Neural progenitor cell (in vitro differentiated cells): ENCODE measurements around the gene ANAPC5. TPM values are rescaled to one million over a fixed set of nuclear protein-coding genes. Genes with fewer than 3 reads are reported as not detected.
"Not testable (repeated sequence)": the region's sequence is repeated elsewhere in the genome, so short reads cannot be mapped to it uniquely, and the experiment has no call there.

Experiments
- DNase-seq: peaks from one replicate; pipeline ENCODE4 v3.0.0-alpha.2; 2016; ENCODE audit warnings: low spot score
- H2AFZ ChIP-seq: fragments of 200-600 bp; sonication (generic); replicated peaks from 2 replicates; pipeline ENCODE4 v1.6.1; 2016; ENCODE audit warnings: antibody characterized with exemption
- H3F3A ChIP-seq: fragments of 200-600 bp; sonication (generic); 2 replicates; pipeline ENCODE4 v1.6.1; 2016; ENCODE audit warnings: antibody characterized with exemption, low read depth
- H3K27ac ChIP-seq: fragments of 200-600 bp; sonication (generic); 2 replicates; pipeline ENCODE4 v1.5.1; 2016; ENCODE audit warnings: mild to moderate bottlenecking
- H3K27me3 ChIP-seq: fragments of 200-600 bp; sonication (generic); 2 replicates; pipeline ENCODE4 v1.6.1; 2016; ENCODE audit warnings: mild to moderate bottlenecking, moderate library complexity
- H3K36me3 ChIP-seq: fragments of 200-600 bp; sonication (generic); 2 replicates; pipeline ENCODE4 v1.5.1; 2016
- H3K4me1 ChIP-seq: fragments of 200-600 bp; sonication (generic); 2 replicates; pipeline ENCODE4 v1.6.1; 2016; ENCODE audit warnings: mixed run types
- H3K4me2 ChIP-seq: fragments of 200-600 bp; sonication (generic); 2 replicates; pipeline ENCODE4 v1.6.1; 2016
- H3K4me3 ChIP-seq: fragments of 200-600 bp; sonication (generic); 2 replicates; pipeline ENCODE4 v1.5.1; 2016
- H3K79me2 ChIP-seq: fragments of 200-600 bp; sonication (generic); 2 replicates; pipeline ENCODE4 v1.6.1; 2016; ENCODE audit warnings: low read depth
- H3K9ac ChIP-seq: fragments of 200-600 bp; sonication (generic); 2 replicates; pipeline ENCODE4 v1.6.1; 2016
- H3K9me3 ChIP-seq: fragments of 200-600 bp; sonication (generic); 2 replicates; pipeline ENCODE4 v1.5.1; 2016; ENCODE audit warnings: low read depth
- H4K20me1 ChIP-seq: fragments of 200-600 bp; sonication (generic); 2 replicates; pipeline ENCODE4 v1.6.1; 2016; ENCODE audit warnings: low read depth
- H3K27ac Mint-ChIP-seq: 3 replicates; pipeline ENCODE4 v1.8.0; 2021; ENCODE audit warnings: mixed read lengths
- H3K27me3 Mint-ChIP-seq: 2 replicates; pipeline ENCODE4 v1.8.0; 2022; ENCODE audit warnings: low read depth, mild to moderate bottlenecking, inconsistent platforms, moderate library complexity, mixed read lengths; ENCODE audit not compliant: insufficient read depth
- H3K36me3 Mint-ChIP-seq: 3 replicates; pipeline ENCODE4 v1.8.0; 2021; ENCODE audit warnings: mixed read lengths
- H3K4me1 Mint-ChIP-seq: 3 replicates; pipeline ENCODE4 v1.8.0; 2021; ENCODE audit warnings: mixed read lengths
- H3K4me3 Mint-ChIP-seq: 3 replicates; pipeline ENCODE4 v1.8.0; 2021; ENCODE audit warnings: mild to moderate bottlenecking, moderate library complexity, mixed read lengths
- H3K9me3 Mint-ChIP-seq: 3 replicates; pipeline ENCODE4 v1.8.0; 2020; ENCODE audit warnings: mixed read lengths
- EZH2 ChIP-seq: fragments of 200-600 bp; sonication (generic); IDR thresholded peaks from 2 replicates; pipeline ENCODE4 v1.6.1; 2017; ENCODE audit warnings: antibody characterized with exemption, mild to moderate bottlenecking, moderate library complexity
- EZH2phosphoT487 ChIP-seq: fragments of 200-600 bp; sonication (generic); IDR thresholded peaks from 2 replicates; pipeline ENCODE4 v1.6.1; 2017; ENCODE audit warnings: antibody characterized with exemption
- total RNA-seq: library from RNA; depleted of rRNA; stranded (reverse); fragments of >200 nt; gene quantifications from 2 replicates; pipeline ENCODE4 v1.2.3, GENCODE V29; 2015; ENCODE audit warnings: low replicate concordance
- TF ChIP-seq, protein P1 (sequence below): fragments of 200-600 bp; sonication (generic); IDR thresholded peaks from 2 replicates; pipeline ENCODE4 v1.5.1; 2017; ENCODE audit warnings: antibody characterized with exemption, mild to moderate bottlenecking

The ANAPC5 gene
- total RNA-seq, 1 donor from 2014 or later, result 190 TPM

DNA sequence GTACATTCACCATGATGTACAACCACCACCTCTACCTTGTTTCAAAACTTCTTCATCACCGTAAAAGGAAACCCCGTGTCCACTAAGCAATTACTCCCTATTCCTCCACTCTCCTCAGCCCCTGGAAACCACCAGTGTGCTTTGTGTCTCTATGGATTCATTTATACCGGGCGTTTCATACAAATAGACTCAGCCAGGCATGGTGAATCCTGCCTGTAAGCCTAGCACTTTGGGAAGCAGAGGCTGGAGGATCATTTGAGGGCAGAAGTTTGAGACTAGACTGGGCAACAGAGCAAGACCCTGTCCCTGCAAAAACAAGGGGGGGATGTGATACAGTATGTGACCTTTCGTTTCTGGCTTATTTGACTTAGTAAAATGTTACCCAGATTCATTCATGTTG, 26.5 kb upstream of the ANAPC5 start:
- Histone ChIP-seq H3F3A (no peaks in the 10 kb centered on the region), H3K4me3 (no peak overlapping the region), H3K9ac (no peak overlapping the region), H3K27ac (no peak overlapping the region), H3K36me3 (no peaks in the 10 kb centered on the region), H4K20me1 (no peaks in the 10 kb centered on the region), H2AFZ (no peak overlapping the region), H3K4me1 (no peaks in the 10 kb centered on the region), H3K4me2 (no peak overlapping the region), H3K79me2 (no peaks in the 10 kb centered on the region), H3K27me3 (no peaks in the 10 kb centered on the region), H3K9me3 (no peaks in the 10 kb centered on the region)
- Mint-ChIP-seq H3K27me3 (peaks cover 6% of the 10 kb centered on the region), H3K9me3 (peaks cover 3% of the 10 kb centered on the region), H3K36me3 (no peaks in the 10 kb centered on the region), H3K4me3 (no peak overlapping the region), H3K27ac (peak overlapping the region; percentile 24), H3K4me1 (no peaks in the 10 kb centered on the region)
- TF ChIP-seq EZH2phosphoT487, result no peak
- no peak for TF ChIP-seq EZH2
- TF ChIP-seq, protein P1, sequence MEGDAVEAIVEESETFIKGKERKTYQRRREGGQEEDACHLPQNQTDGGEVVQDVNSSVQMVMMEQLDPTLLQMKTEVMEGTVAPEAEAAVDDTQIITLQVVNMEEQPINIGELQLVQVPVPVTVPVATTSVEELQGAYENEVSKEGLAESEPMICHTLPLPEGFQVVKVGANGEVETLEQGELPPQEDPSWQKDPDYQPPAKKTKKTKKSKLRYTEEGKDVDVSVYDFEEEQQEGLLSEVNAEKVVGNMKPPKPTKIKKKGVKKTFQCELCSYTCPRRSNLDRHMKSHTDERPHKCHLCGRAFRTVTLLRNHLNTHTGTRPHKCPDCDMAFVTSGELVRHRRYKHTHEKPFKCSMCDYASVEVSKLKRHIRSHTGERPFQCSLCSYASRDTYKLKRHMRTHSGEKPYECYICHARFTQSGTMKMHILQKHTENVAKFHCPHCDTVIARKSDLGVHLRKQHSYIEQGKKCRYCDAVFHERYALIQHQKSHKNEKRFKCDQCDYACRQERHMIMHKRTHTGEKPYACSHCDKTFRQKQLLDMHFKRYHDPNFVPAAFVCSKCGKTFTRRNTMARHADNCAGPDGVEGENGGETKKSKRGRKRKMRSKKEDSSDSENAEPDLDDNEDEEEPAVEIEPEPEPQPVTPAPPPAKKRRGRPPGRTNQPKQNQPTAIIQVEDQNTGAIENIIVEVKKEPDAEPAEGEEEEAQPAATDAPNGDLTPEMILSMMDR, result no peak
- DNase-seq, result no peak

DNA sequence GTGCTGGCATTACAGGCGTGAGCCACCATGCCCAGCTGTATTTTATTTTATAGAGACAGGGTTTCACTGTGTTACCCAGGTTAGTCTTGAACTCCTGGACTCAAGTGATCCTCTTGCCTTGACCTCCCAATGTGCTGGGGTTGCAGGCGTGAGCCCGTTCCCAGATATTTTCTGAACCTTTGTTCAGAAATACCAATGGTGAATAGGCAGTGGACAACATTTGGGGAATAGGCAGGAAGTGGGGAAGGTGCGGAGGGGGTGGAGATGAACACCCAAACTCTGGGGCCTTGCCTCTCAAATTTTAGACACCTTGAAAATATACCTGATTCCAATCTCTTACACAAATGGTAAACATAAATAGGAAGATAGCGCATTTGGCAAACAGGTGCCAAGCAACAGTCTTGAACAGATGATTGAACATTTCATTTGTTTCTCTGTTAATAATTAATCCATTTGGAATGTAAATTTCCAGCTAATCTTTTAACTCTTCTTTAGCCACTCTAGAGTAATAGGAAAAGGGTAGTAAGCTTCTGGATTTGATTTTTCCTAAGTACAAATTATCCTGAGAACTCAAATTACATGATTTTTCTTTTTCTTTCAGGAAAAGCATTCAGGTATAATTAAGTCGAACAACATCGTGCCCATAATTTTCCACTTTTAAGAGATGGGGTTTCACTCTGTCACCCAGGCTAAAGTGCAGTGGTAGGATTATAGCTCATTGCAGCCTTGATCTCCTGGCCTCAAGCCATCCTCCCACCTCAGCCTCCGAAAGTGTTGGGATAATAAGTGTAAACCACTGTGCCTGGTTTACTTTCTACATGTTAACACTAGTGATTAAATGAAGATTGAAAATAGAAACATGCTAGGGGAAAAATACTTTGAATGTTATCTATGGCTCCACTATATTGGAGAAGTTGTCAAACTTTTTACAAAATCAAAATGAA, 24.8 kb upstream of the ANAPC5 start:
- Histone ChIP-seq H3K79me2 (no peaks in the 10 kb centered on the region), H3K4me3 (no peak overlapping the region), H3F3A (no peaks in the 10 kb centered on the region), H3K9ac (no peak overlapping the region), H3K4me1 (no peaks in the 10 kb centered on the region), H3K36me3 (no peaks in the 10 kb centered on the region), H3K27me3 (no peaks in the 10 kb centered on the region), H3K4me2 (no peak overlapping the region), H3K9me3 (no peaks in the 10 kb centered on the region), H2AFZ (no peak overlapping the region), H3K27ac (no peak overlapping the region), H4K20me1 (no peaks in the 10 kb centered on the region)
- TF ChIP-seq EZH2, result no peak
- TF ChIP-seq EZH2phosphoT487, result no peak
- TF ChIP-seq, protein P1, result no peak
- Mint-ChIP-seq H3K9me3 (peaks cover 3% of the 10 kb centered on the region), H3K27me3 (peaks cover 5% of the 10 kb centered on the region), H3K27ac (no peak overlapping the region), H3K4me3 (no peak overlapping the region), H3K4me1 (no peaks in the 10 kb centered on the region), H3K36me3 (no peaks in the 10 kb centered on the region)
- no peak for DNase-seq

DNA sequence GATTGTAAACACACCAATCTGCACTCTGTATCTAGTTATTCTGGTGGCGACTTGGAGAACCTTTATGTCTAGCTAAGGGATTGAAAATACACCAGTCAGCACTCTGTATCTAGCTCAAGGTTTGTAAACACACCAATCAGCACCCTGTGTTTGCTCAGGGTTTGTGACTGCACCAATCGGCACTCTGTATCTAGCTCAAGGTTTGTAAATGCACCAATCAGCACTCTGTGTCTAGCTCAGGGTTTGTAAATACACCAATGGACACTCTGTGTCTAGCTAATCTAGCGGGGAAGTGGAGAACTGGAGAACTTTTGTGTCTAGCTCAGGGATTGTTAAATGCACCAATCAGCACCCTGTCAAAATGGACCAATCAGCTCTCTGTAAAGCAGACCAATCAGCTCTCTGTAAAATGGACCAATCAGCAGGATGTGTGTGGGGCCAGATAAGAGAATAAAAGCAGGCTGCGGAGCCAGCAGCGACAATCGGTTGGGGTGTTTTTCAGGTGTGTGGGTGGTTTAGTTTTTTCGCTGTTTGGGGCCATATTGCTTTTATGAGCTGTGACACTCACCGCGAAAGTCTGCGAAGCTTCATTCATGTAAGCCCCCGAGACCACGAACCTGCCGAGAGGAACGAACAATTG, 22.9 kb upstream of the ANAPC5 start:
- H3K27ac ChIP-seq, H3K36me3 Mint-ChIP-seq, H3K4me3 ChIP-seq, H3K4me3 Mint-ChIP-seq, H2AFZ ChIP-seq, H3K4me1 Mint-ChIP-seq, H3K9me3 Mint-ChIP-seq, H3K9ac ChIP-seq, H3K27me3 ChIP-seq, H3K27me3 Mint-ChIP-seq, H3K4me2 ChIP-seq, H4K20me1 ChIP-seq, H3K36me3 ChIP-seq, H3K4me1 ChIP-seq, H3K9me3 ChIP-seq, H3F3A ChIP-seq, H3K79me2 ChIP-seq, DNase-seq: not testable (repeated sequence)
- H3K27ac Mint-ChIP-seq, result peak overlapping the region; percentile 29

DNA sequence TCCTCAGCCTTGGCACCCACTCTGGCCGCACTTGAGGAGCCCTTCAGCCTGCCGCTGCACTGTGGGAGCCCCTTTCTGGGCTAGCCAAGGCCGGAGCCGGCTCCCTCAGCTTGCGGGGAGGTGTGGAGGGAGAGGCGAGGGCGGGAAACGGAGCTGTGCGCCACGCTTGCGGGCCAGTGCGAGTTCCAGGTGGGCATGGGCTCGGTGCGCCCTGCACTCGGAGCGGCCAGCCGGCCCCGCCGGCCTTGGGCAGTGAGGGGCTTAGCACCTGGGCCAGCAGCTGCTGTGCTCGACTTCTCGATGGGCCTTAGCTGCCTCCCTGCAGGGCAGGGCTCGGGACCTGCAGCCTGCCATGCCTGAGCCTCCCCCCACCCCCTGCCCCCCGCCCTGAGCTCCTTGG, 22.1 kb upstream of the ANAPC5 start:
- H3K79me2 ChIP-seq, H3K4me3 Mint-ChIP-seq, H3K27me3 Mint-ChIP-seq: not testable (repeated sequence)

More for the DNA sequence above, 22.1 kb upstream of the ANAPC5 start:
- not testable (repeated sequence) for H2AFZ ChIP-seq, H3K36me3 Mint-ChIP-seq, H3F3A ChIP-seq, H3K4me1 ChIP-seq, H3K9me3 ChIP-seq, H4K20me1 ChIP-seq, H3K4me3 ChIP-seq, H3K9ac ChIP-seq, H3K36me3 ChIP-seq, DNase-seq, H3K9me3 Mint-ChIP-seq, H3K27me3 ChIP-seq, H3K27ac Mint-ChIP-seq, H3K4me1 Mint-ChIP-seq, H3K4me2 ChIP-seq, H3K27ac ChIP-seq
